Measurements from ENCODE around the gene IQCK.

IQCK gene

DNA sequence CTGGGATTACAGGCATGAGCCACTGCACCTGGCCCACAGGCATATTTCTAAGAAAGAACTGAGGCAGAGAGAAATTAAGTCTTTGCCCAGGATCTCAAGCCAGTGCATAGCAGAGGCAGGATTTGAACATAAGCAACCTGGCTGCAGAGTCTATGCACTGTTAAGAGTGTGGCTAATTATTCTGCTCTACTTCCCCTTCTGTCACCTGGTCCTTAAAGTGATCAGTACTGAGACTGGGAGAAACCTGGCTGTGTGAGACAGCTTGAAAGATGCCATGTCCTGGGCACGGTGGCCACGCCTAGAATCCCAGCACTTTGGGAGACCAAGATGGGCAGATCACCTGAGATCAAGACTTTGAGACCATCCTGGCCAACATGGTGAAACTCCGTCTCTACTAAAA is 58.1 kb downstream of the IQCK start:
- ChIA-PET POLR2A (no interaction called here), CTCF (no interaction called here)
- DNase-seq (ENCODE audit: extremely low spot score) = no peak
- TF ChIP-seq FOXM1 (IDR thresholded peaks at IDR 0.05; ENCODE audit: borderline replicate concordance) = no peak
- no peak for TF ChIP-seq SP1 (IDR thresholded peaks at IDR 0.05)
- no peak for TF ChIP-seq SUZ12 (IDR thresholded peaks at IDR 0.05)
- no peak for TF ChIP-seq L3MBTL2 (conservative IDR thresholded peaks at IDR 0.05)
- TF ChIP-seq ARNT (IDR thresholded peaks at IDR 0.05) = no peak

DNA sequence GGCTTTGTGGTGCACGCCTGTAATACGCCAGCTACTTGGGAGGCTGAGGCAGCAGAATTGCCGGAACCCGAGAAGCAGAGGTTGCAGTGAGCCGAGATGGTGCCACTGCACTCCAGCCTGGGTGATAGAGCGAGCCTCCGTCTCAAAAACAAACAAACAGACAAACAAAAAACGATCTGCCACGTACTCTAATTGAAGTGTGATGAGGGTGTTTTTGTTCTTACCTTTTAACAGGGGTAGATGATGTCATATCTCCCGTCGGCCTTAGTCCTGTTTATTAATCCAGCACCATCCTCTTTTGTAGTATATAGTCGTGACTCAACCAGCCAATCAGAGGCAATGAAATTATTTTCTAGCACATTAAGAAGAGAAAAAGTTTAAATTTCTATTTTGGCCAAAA is 58.5 kb downstream of the IQCK start:
- no peak for DNase-seq (ENCODE audit: extremely low spot score)
- ChIA-PET CTCF (no interaction called here), POLR2A (no interaction called here)
- TF ChIP-seq NFRKB (IDR thresholded peaks at IDR 0.05) (no peak), SUZ12 (IDR thresholded peaks at IDR 0.05) (no peak), LEF1 (IDR thresholded peaks at IDR 0.05; ENCODE audit: borderline replicate concordance) (no peak), FOXA1 (IDR thresholded peaks at IDR 0.05) (no peak), TARDBP (IDR thresholded peaks at IDR 0.05) (no peak), BHLHE40 (IDR thresholded peaks at IDR 0.05; ENCODE audit: borderline replicate concordance) (no peak), ARNT (IDR thresholded peaks at IDR 0.05) (no peak), FOXM1 (IDR thresholded peaks at IDR 0.05; ENCODE audit: borderline replicate concordance) (no peak), SP1 (IDR thresholded peaks at IDR 0.05) (no peak)
- TF ChIP-seq, protein P1, sequence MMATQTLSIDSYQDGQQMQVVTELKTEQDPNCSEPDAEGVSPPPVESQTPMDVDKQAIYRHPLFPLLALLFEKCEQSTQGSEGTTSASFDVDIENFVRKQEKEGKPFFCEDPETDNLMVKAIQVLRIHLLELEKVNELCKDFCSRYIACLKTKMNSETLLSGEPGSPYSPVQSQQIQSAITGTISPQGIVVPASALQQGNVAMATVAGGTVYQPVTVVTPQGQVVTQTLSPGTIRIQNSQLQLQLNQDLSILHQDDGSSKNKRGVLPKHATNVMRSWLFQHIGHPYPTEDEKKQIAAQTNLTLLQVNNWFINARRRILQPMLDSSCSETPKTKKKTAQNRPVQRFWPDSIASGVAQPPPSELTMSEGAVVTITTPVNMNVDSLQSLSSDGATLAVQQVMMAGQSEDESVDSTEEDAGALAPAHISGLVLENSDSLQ (IDR thresholded peaks at IDR 0.05) = no peak

DNA sequence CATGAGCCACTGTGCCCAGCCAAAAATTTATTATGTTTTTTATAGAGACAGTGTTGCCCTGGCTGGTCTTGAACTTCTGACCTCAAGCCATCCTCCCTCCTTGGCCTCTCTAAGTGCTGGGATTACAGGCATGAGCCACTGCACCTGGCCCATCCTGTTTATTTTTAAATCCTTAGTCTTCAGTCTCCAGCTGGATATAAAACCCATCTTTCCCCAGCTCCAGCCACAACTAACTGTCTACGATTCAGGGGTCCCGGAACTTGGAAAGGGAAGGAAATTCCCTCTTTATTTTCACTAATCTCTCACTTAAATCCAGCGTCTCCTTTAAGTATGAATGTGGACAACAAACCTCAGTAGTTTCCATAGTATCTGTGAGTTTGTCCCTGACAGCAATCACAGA is 62.2 kb downstream of the IQCK start:
- DNase-seq (ENCODE audit: extremely low spot score) = no peak
- ChIA-PET CTCF (no interaction called here), POLR2A (no interaction called here)
- TF ChIP-seq BHLHE40 (IDR thresholded peaks at IDR 0.05; ENCODE audit: borderline replicate concordance) (no peak), FOXK2 (IDR thresholded peaks at IDR 0.05) (no peak), ZNF384 (IDR thresholded peaks at IDR 0.05) (no peak), ELF4 (IDR thresholded peaks at IDR 0.05) (no peak), NFRKB (IDR thresholded peaks at IDR 0.05) (no peak), HDGF (IDR thresholded peaks at IDR 0.05; ENCODE audit: borderline replicate concordance) (no peak), LEF1 (IDR thresholded peaks at IDR 0.05; ENCODE audit: borderline replicate concordance) (no peak), L3MBTL2 (conservative IDR thresholded peaks at IDR 0.05) (no peak), TARDBP (IDR thresholded peaks at IDR 0.05) (no peak), ARNT (IDR thresholded peaks at IDR 0.05) (no peak)
- TF ChIP-seq, protein P1 (IDR thresholded peaks at IDR 0.05) = no peak

DNA sequence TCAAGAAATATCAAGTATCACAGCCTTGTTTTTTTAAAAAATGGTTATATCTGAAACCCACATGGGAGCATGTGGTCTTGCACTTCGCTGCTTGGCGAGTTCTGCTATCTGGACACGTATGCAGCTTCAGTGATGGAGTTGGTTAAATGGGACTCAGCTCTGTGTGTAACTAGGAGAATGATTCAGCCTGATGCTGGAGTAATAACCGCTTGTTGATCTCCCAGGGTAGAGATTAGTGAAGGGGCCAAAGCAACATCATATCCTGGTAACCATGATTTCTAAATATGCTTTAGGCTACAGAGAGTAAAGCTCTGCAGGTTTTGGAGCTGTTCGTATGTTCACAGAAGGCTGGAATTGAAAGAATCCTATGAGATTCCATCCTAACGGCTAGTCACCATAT is 63.2 kb downstream of the IQCK start:
- TF ChIP-seq BHLHE40 (IDR thresholded peaks at IDR 0.05; ENCODE audit: borderline replicate concordance) = no peak
- no peak for TF ChIP-seq HDGF (IDR thresholded peaks at IDR 0.05; ENCODE audit: borderline replicate concordance)
- no peak for TF ChIP-seq FOXK2 (IDR thresholded peaks at IDR 0.05)
- TF ChIP-seq SP1 (IDR thresholded peaks at IDR 0.05) = no peak
- TF ChIP-seq CTBP1 (IDR thresholded peaks at IDR 0.05; ENCODE audit: borderline replicate concordance) = no peak
- no peak for DNase-seq (ENCODE audit: extremely low spot score)
- POLR2A ChIA-PET = no interaction called here
- CTCF ChIA-PET = interaction anchor here (0.6 kb wide), 1 partner anchor 126 kb away, joined by 5 read pairs; no protein-coding TSS in a partner anchor

DNA sequence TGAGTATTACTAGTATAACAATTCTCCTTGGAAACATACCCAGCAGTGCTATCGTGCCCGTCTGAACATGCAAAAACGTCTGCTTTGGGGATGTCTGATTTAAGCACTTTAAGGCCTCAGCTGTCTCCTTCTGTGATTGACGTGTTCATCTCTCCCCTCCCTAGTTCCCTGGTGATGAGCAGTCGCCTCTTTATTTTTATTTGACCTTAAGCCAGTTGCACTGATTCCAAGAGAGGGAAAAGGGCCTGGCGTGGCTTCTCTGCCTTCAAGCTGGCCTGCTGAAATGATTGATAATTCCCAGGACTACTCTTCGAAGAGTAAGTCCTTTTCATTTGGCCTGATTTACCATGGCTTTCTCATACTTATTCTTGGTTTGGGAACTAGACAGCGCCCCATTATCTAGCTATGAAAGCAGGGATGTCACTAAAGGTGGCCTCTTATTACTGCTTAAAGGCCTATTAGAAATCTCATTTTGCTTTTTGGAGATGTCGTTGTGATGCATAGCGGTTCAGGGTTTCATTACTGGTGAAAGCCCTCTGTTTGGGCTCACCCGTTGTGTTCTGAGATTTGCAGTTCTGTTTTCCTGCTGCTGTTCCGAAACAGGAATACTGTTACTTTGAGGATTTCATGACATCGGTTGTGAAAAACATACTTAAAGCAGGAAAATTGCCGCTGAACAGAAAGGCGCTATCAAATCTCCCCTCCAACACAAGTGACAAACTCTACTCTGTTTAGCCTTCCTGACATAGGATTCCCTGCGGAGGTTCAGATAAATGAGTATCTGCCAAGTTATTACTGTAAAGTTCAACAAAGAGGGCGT is 65.5 kb downstream of the IQCK start:
- ChIA-PET POLR2A (no interaction called here), CTCF (no interaction called here)
- TF ChIP-seq FOXK2 (IDR thresholded peaks at IDR 0.05) = no peak
- TF ChIP-seq SUZ12 (IDR thresholded peaks at IDR 0.05) = no peak
- no peak for TF ChIP-seq ELF4 (IDR thresholded peaks at IDR 0.05)
- no peak for TF ChIP-seq FOXM1 (IDR thresholded peaks at IDR 0.05; ENCODE audit: borderline replicate concordance)
- no peak for TF ChIP-seq HDGF (IDR thresholded peaks at IDR 0.05; ENCODE audit: borderline replicate concordance)
- TF ChIP-seq SP1 (IDR thresholded peaks at IDR 0.05) = no peak
- no peak for TF ChIP-seq LEF1 (IDR thresholded peaks at IDR 0.05; ENCODE audit: borderline replicate concordance)
- TF ChIP-seq FOXA1 (IDR thresholded peaks at IDR 0.05) = no peak
- DNase-seq (ENCODE audit: extremely low spot score) = no peak

DNA sequence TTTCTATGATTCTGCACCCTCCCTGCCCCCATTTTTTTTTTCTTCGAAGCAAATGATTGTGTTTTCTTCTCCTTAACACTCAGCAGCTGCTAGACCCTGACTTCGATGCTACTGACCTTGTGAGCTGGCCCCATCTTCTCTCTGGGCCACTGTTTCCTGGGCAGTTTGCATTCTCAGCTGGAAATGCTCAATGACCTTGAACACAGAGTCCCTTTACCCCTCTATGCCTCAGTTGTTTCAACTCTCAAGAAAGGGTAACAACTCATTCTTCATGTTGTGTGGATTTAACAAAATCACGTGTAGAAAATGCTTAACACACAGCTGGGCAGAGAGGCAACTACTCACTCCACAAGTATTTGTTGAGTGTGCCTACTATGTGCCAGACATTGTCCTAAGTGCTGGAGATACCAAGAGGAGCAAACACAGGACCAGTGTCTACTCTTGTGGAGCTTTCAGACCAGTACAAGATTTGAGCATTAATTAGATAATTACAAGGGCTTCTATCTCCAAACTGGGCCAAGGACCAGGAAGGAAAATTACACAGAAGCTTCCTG is 66.2 kb downstream of the IQCK start:
- DNase-seq (ENCODE audit: extremely low spot score) = no peak
- CTCF ChIA-PET = no interaction called here
- TF ChIP-seq FOXK2 (IDR thresholded peaks at IDR 0.05) (no peak), BHLHE40 (IDR thresholded peaks at IDR 0.05; ENCODE audit: borderline replicate concordance) (no peak), ZNF384 (IDR thresholded peaks at IDR 0.05) (no peak)
- POLR2A ChIA-PET = no interaction called here

DNA sequence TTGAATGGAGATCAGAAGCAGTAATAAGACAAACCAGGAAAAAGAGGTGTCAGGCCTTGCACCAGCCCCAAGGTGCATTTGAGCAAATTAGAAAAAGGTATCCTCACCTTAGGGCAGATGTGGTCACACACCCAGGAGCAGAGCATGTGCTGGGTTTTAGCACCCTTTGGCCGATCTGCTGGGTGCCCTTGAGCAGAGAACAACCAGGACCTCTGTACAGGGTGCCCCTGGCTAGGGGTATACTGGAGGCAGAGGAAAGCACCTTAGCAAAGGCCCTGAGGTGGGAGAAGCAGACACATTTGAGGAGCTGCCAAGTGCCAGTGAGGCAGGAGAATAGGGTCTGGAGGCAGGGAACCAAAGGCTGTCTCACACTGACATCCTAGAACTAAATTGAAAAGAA is 67.0 kb downstream of the IQCK start:
- no peak for DNase-seq (ENCODE audit: extremely low spot score)
- ChIA-PET POLR2A (no interaction called here), CTCF (no interaction called here)
- no peak for TF ChIP-seq SP1 (IDR thresholded peaks at IDR 0.05)
- no peak for TF ChIP-seq CTBP1 (IDR thresholded peaks at IDR 0.05; ENCODE audit: borderline replicate concordance)
- TF ChIP-seq ELF4 (IDR thresholded peaks at IDR 0.05) = no peak
- TF ChIP-seq FOXK2 (IDR thresholded peaks at IDR 0.05) = no peak
- TF ChIP-seq ARNT (IDR thresholded peaks at IDR 0.05) = no peak
- no peak for TF ChIP-seq FOXM1 (IDR thresholded peaks at IDR 0.05; ENCODE audit: borderline replicate concordance)
- no peak for TF ChIP-seq FOXA1 (IDR thresholded peaks at IDR 0.05)
- TF ChIP-seq L3MBTL2 (conservative IDR thresholded peaks at IDR 0.05) = no peak
